ENCODE measurements around the gene MYO1C.
"Not testable (repeated sequence)": the region's sequence is repeated elsewhere in the genome, so short reads cannot be mapped to it uniquely, and the experiment has no call there.

The MYO1C gene

DNA sequence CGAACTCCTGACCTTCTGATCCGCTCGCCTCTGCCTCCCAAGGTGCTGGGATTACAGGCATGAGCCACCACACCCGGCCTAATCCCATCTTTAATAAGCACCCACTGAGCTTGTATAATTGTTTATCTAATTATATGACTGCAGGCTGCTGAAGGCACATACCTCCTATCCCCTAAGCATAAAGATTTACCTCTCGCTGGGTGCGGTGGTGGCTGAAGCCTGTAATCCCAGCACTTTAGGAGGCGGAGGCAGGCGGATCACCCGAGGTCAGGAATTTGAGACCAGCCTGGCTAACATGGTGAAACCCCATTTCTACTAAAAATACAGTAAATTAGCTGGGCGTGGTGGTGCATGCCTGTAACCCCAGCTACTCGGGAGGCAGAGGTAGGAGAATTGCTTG is 72.3 kb downstream of the MYO1C start:
- no peak for DNase-seq

DNA sequence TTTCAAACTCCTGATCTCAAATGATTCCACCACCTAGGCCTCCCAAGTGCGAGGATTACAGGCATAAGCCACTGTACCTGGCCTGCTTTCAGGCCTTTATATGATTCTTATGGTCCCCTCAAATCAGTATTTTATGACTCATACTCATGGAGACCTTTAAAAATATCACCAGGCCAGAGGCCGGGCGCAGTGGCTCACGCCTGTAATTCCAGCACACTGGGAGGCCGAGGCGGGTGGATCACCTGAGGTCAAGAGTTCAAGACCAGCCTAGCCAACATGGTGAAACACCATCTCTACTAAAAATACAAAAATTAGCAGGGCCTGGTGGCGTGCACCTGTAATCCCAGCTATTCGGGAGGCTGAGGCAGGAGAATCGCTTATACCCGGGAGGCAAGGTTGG is 74.0 kb downstream of the MYO1C start:
- not testable (repeated sequence) for DNase-seq

- DNase-seq = no peak
Measured at GRCh38 chr17:1416414-1416813, 76.1 kb downstream of the MYO1C start.

DNA sequence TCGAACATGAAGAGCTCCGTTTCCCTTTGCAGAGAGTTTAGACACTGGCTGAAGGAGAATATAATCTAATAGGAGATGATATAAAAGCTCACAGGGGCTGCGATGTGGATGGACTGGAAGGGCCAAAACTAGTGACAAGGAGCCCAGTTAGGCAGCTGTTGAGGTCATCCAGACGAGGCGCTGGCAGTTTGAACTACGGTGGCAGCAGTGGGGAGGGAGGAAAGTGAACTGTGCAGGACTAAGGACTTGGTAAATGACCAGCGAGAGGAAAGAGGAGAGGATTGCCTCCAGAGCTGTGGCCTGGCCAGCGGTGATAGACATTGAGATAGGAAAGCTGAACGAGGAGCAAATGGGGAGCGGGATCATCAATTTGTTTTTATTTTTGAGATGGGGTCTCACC is 77.9 kb downstream of the MYO1C start:
- DNase-seq = no peak
